ENCODE data around the gene TEAD1. TPM values are rescaled to one million over a fixed set of nuclear protein-coding genes. Genes with fewer than 3 reads are reported as not detected.

Gene TEAD1
- total RNA-seq (2022; extraction: Qiagen RNA extraction; ENCODE audit: low read depth) = 51.5 to 81.2 TPM (median 73.8 TPM) in 5 replicates

GRCh38 chr11:12673924-12674570 lies at the start of gene TEAD1:
Gene TEAD1 (plus strand): TSS chr11:12674421.

Data from A549 treated with DMSO at 1 μM for 4 hours (cell line).